OCI-LY3 (cell line): ENCODE measurements around the gene NLN.
"Not testable (repeated sequence)": the region's sequence is repeated elsewhere in the genome, so short reads cannot be mapped to it uniquely, and the experiment has no call there.

Experiments used
- H2AFZ ChIP-seq: fragments of 200-600, 300-600 bp; shearing (Covaris generic); 2 replicates; pipeline ENCODE4 v1.6.0; 2014; ENCODE audit warnings: antibody characterized with exemption, low read depth, low read length
- H3K27ac ChIP-seq: fragments of 200-600, 300-600 bp; sonication (generic); 2 replicates; pipeline ENCODE4 v1.5.1; 2014; ENCODE audit warnings: mild to moderate bottlenecking, low read length, moderate library complexity, mixed read lengths
- H3K27me3 ChIP-seq: fragments of 200-600, 300-600 bp; sonication (generic); 2 replicates; pipeline ENCODE4 v1.6.1; 2014; ENCODE audit warnings: low read depth, low read length, mixed read lengths
- H3K36me3 ChIP-seq: fragments of 200-600, 300-600 bp; sonication (generic); replicated peaks from 2 replicates; pipeline ENCODE3; 2014; ENCODE audit warnings: low read depth, low read length, mixed read lengths
- H3K4me1 ChIP-seq: fragments of 300-600, 200-600 bp; sonication (generic); 2 replicates; pipeline ENCODE4 v1.6.1; 2014; ENCODE audit warnings: low read length, mixed read lengths
- H3K4me2 ChIP-seq: fragments of 200-600, 300-600 bp; sonication (generic); 2 replicates; pipeline ENCODE4 v1.6.1; 2014; ENCODE audit warnings: low read length, mixed read lengths
- H3K4me3 ChIP-seq: fragments of 300-600, 200-600 bp; sonication (generic); 2 replicates; pipeline ENCODE4 v1.5.1; 2014; ENCODE audit warnings: antibody characterized with exemption, mild to moderate bottlenecking, low read length, moderate library complexity
- H3K79me2 ChIP-seq: fragments of 300-600, 200-600 bp; shearing (Covaris generic); 2 replicates; pipeline ENCODE4 v1.6.1; 2014; ENCODE audit warnings: mild to moderate bottlenecking, low read length, mixed read lengths
- H3K9ac ChIP-seq: fragments of 300-600, 200-600 bp; shearing (Covaris generic); 2 replicates; pipeline ENCODE4 v1.6.0; 2014; ENCODE audit warnings: mild to moderate bottlenecking, low read length, moderate library complexity
- H3K9me3 ChIP-seq: fragments of 200-600, 300-600 bp; shearing (Covaris generic); 2 replicates; pipeline ENCODE4 v1.6.1; 2014; ENCODE audit warnings: low read length, mixed read lengths; ENCODE audit not compliant: insufficient read depth
- H4K20me1 ChIP-seq: fragments of 200-600, 300-600 bp; sonication (generic); 2 replicates; pipeline ENCODE4 v1.6.1; 2016; ENCODE audit warnings: low read length, mixed read lengths; ENCODE audit not compliant: insufficient read depth
- CTCF ChIP-seq: fragments of 200-600, 300-600 bp; sonication (generic); IDR thresholded peaks from 2 replicates; pipeline ENCODE4 v1.5.1; 2014; ENCODE audit warnings: antibody characterized with exemption, low read length, low read depth
- EZH2phosphoT487 ChIP-seq: fragments of 200-600 bp; shearing (Covaris generic); IDR thresholded peaks from 2 replicates; pipeline ENCODE4 v1.6.1; 2018; ENCODE audit warnings: antibody characterized with exemption, mixed run types, low read depth

The NLN gene

GRCh38 chr5:65871182-65871581, 149.2 kb downstream of the NLN start:
- H3K9ac ChIP-seq = no peak overlapping the region
- H3K4me3 ChIP-seq = no peak overlapping the region
- no peak overlapping the region for H3K4me2 ChIP-seq
- no peaks in the 10 kb centered on the region for H3K79me2 ChIP-seq
- TF ChIP-seq EZH2phosphoT487 (no peak), CTCF (no peak)
- H4K20me1 ChIP-seq = no peaks in the 10 kb centered on the region
- no peak overlapping the region for H3K27ac ChIP-seq
- no peaks in the 10 kb centered on the region for H3K36me3 ChIP-seq
- no peaks in the 10 kb centered on the region for H3K27me3 ChIP-seq
- no peaks in the 10 kb centered on the region for H3K4me1 ChIP-seq
- H3K9me3 ChIP-seq = no peaks in the 10 kb centered on the region
- no peak overlapping the region for H2AFZ ChIP-seq

DNA sequence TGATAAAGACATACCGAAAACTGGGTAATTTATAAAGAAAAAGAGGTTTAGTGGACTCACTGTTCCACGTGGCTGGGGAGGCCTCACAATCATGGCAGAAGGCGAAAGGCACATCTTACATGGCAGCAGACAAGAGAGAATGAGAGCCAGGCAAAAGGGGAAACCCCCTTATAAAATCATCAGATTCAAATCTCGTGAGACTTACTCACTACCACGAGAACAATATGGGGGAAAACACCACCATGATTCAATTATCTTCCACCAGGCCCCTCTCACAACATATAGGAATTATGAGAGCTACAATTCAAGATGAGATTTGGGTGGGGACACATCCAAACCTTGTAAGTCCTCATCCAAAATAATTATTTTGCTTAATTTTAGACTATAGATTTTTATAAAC, 149.8 kb downstream of the NLN start:
- H3K4me1 ChIP-seq, H2AFZ ChIP-seq, H3K36me3 ChIP-seq, H3K79me2 ChIP-seq, H3K27ac ChIP-seq, H3K4me3 ChIP-seq, H3K27me3 ChIP-seq, H4K20me1 ChIP-seq, H3K9me3 ChIP-seq, H3K4me2 ChIP-seq, H3K9ac ChIP-seq: not testable (repeated sequence)

GRCh38 chr5:65873181-65873750, 151.3 kb downstream of the NLN start:
- no peaks in the 10 kb centered on the region for H3K79me2 ChIP-seq
- no peak overlapping the region for H3K27ac ChIP-seq
- H3K4me3 ChIP-seq = no peak overlapping the region
- no peaks in the 10 kb centered on the region for H3K9me3 ChIP-seq
- no peak overlapping the region for H2AFZ ChIP-seq
- no peak for TF ChIP-seq EZH2phosphoT487
- TF ChIP-seq CTCF = no peak
- no peaks in the 10 kb centered on the region for H4K20me1 ChIP-seq
- no peaks in the 10 kb centered on the region for H3K27me3 ChIP-seq
- no peaks in the 10 kb centered on the region for H3K36me3 ChIP-seq
- no peak overlapping the region for H3K9ac ChIP-seq
- no peak overlapping the region for H3K4me2 ChIP-seq
- H3K4me1 ChIP-seq = no peaks in the 10 kb centered on the region

- H3K9ac ChIP-seq = no peak overlapping the region
- H3K27ac ChIP-seq = no peak overlapping the region
- H3K4me2 ChIP-seq = no peak overlapping the region
- H3K27me3 ChIP-seq = no peaks in the 10 kb centered on the region
- no peak overlapping the region for H2AFZ ChIP-seq
- no peaks in the 10 kb centered on the region for H3K4me1 ChIP-seq
- H3K36me3 ChIP-seq = no peaks in the 10 kb centered on the region
- TF ChIP-seq EZH2phosphoT487 = no peak
- no peak for TF ChIP-seq CTCF
- no peak overlapping the region for H3K4me3 ChIP-seq
- H3K9me3 ChIP-seq = no peaks in the 10 kb centered on the region
- no peaks in the 10 kb centered on the region for H3K79me2 ChIP-seq
- H4K20me1 ChIP-seq = no peaks in the 10 kb centered on the region
Observed at GRCh38 chr5:65874241-65874640, 152.2 kb downstream of the NLN start.

DNA sequence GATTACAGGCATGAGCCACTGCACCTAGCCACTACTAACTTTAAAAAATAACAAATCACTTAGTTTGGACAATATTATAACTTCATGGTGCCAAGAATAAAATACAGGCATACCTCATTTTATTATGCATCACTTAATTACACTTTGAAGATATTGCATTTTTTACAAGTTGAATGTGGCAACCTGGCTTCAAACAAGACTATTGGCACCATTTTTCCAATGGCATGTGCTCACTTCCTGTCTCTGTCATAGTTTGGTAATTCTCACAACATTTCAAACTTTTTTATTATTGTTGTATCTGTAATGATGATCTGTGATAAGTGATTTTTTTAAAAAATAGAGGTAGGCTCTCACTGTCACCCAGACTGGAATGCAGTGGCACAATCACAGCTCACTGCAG, 154.5 kb downstream of the NLN start:
- Histone ChIP-seq H3K27ac (no peak overlapping the region), H3K9me3 (no peaks in the 10 kb centered on the region)

More for the DNA sequence above, 154.5 kb downstream of the NLN start:
- no peaks in the 10 kb centered on the region for H4K20me1 ChIP-seq
- no peak overlapping the region for H3K4me2 ChIP-seq
- H3K4me1 ChIP-seq = peaks cover 7% of the 10 kb centered on the region; the same call in 1 of the 2 replicates
- H2AFZ ChIP-seq = no peak overlapping the region
- H3K4me3 ChIP-seq = no peak overlapping the region
- H3K9ac ChIP-seq = no peak overlapping the region
- no peaks in the 10 kb centered on the region for H3K27me3 ChIP-seq
- no peak for TF ChIP-seq CTCF
- no peak for TF ChIP-seq EZH2phosphoT487
- no peaks in the 10 kb centered on the region for H3K79me2 ChIP-seq
- H3K36me3 ChIP-seq = no peaks in the 10 kb centered on the region
